Astrocyte of the hippocampus (primary cell): ENCODE results near the gene DEFB108B.
"Not testable (repeated sequence)": the region's sequence is repeated elsewhere in the genome, so short reads cannot be mapped to it uniquely, and the experiment has no call there.

Source experiments
- DNase-seq: peaks from one replicate; pipeline ENCODE4 v3.0.0; 2011; ENCODE audit warnings: low read depth, low spot score

The DEFB108B gene

DNA sequence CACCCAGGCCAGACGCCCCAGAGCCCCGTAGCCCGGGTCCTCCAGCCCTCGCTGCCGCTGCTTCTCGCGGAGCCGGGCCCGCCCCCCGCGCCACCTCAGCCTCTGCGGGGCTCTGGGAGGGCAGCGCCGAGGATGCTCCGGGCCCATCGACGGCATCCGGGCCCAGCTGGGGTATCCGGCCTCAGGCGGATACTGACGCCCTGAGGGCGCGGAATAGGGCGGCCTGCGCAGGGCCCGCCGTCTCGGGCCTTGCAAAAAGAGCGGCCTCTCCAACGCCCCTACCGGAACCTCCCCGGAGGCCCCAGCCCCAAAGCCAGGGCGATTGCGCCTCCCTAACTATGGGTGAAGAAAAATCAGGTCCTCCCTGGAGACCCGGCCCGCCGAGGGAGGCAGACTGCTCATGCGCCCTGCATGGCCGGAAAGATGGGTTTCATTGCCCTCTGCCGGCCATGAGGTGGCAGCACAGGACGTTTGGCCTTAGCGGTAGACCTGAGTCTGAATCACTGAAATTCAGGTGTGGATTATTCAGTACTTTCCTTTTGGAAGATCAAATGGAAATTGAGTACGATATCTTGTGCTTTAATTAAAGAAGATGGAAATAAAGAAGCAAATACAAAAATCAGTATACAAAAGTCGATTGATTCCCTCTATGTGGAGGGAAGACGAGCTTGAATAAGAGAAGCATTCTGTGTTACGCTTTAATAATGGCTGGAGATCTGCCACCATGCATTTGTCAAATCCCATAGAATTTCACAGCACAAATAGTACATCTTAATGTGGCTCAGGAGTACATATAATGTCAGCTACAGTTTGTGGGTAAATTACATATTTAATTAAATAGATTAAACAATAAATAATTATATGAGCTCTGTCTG, 19.3 kb upstream of the DEFB108B start:
- peak; percentile 86 for DNase-seq

GRCh38 chr11:71821539-71821938, 11.5 kb upstream of the DEFB108B start:
- not testable (repeated sequence) for DNase-seq

DNA sequence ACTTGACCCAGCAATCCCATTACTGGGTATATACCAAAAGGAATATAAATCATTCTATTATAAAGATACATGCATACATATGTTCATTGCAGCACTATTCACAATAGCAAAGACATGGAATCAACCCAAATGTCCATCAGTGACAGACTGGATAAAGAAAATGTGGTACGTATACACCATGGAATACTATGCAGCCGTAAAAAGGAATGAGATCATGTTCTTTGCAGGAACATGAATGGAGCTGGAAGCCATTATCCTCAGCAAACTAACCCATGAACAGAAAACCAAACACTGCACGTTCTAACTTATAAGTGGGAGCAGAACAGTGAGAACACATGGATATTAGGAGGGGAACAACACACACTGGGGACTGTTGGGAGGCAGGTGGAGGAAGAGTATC, 3.8 kb upstream of the DEFB108B start:
- DNase-seq: not testable (repeated sequence)

DNA sequence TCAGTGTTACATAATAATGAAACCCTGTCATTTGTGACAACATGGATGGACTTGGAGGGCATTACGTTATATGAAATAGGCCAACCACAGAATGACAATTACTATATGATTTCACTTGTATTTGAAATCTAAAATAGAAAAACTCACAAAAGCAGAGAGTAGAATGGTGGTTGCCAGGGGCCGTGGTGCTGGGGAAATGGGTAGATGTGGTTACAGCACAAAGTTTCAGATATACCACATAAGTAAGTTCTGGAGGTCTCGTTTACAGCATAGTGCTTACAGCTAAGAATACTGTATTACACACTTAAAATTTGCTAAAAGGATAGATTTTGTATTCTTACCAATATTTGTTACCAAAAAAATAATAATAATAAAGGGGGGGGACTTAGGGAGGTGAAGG, 3.3 kb upstream of the DEFB108B start:
- DNase-seq: not testable (repeated sequence)

DNA sequence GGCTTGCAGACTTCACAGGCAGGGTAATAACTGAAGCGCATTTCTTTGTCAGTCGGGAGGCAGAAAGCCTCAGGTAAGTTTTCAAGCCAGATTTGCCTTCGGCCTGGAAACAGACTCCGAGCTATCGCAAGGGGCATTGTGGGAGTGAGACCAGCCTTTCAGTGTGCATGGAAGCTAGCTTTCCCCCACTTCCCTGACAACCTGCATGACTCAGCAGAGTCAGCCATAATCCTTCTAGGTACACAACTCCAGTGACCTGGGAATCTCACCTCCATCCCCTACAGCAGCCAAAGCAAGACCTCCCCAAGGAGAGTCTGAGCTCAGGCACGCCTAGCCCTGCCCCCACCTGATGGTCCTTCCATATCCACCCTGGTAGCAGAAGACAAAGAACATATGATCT, 9.7 kb downstream of the DEFB108B start:
- DNase-seq: not testable (repeated sequence)

- DNase-seq: not testable (repeated sequence)
These were observed 10.4 kb downstream of the DEFB108B start for GRCh38 chr11:71843355-71843754.

- no peak for DNase-seq
These were observed 10.9 kb downstream of the DEFB108B start for GRCh38 chr11:71843858-71844257.

DNA sequence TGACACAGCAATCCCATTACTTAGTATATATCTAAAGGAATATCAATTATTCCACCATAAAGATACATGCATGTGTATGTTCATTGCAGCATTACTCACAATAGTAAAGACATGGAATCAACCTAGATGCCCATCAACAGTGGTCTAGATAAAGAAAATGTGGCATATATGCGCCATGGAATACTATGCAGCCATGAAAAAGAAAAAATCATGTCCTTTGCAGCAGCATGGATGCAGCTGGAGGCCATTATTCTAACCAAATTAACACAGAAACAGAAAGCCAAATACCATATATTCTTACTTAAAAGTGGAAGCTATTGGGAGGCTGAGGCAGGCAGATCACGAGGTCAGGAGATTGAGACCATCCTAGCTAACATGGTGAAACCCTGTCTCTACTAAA, 20.9 kb downstream of the DEFB108B start:
- not testable (repeated sequence) for DNase-seq

- not testable (repeated sequence) for DNase-seq
These were observed 22.9 kb downstream of the DEFB108B start for GRCh38 chr11:71855880-71856279.

- DNase-seq: not testable (repeated sequence)
These were observed 27.8 kb downstream of the DEFB108B start for GRCh38 chr11:71860835-71861234.

DNA sequence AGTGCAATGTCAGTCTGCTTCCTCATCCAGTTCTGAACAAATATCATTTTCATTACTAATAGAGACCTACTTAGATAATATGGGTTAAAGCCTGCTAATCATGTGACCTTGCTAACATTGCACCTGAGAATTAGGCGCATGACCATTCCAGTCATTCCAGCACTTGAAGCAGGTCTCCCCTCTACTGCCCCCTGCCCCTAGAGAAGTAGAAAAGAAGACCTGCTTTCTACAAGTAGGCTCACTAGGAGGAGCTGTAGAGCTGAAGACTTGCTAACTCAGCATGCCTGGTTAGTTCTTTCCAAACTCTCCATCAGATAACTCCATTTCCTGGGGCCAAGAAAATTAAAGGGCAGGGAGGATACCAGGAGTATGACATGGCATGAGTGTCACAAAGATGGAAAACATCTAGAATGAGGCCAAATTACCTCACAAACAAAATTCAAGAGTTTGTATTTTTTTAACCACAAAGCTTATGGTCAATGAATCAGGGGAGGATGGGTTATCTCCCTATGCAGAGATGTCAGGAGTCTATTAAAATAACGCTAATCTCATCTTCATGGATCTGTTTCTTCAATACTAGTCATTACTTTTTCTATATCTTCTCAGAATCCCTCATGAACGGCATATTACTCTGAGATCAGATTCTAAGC, 31.1 kb downstream of the DEFB108B start:
- DNase-seq: peak; percentile 72

- DNase-seq: not testable (repeated sequence)
These were observed 34.2 kb downstream of the DEFB108B start for GRCh38 chr11:71867209-71867608.

GRCh38 chr11:71869931-71870330, 36.9 kb downstream of the DEFB108B start:
- not testable (repeated sequence) for DNase-seq

DNA sequence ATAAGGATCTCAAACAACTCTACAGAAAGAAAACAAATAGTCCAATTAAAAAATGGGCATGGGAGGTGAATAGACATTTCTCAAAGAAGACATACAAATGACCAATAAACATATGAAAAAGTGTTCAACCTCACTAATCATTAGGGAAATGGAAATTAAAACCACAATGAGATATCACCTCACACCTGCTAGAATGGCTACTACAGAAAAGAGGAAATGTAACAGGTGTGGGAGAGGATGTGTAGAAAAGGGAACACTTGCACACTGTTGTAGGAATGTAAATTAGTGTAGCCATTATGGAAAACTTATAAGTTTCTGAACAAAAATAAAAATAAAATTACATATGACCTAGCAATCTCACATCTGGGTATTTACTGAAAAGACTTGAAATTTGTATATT, 37.7 kb downstream of the DEFB108B start:
- DNase-seq: not testable (repeated sequence)

DNA sequence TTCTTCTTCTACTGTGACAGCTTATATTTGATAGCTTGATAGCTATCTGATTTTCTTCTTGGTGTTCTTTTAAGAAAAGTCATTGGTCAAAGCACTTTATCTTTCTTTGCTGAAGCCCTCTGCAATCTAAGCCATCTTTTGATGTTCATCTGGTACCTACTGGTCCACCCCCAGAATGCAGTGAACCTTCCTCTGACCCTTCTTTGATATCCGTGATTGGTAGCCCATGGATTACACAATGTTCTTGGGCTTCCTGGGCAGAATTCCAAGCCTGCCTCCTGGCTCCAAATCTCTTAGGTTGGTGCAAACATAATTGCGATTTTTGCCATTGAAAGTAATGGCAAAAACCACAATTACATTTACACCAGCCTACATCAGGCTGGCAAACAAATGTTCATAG, 43.3 kb downstream of the DEFB108B start:
- DNase-seq: peak; percentile 4

DNA sequence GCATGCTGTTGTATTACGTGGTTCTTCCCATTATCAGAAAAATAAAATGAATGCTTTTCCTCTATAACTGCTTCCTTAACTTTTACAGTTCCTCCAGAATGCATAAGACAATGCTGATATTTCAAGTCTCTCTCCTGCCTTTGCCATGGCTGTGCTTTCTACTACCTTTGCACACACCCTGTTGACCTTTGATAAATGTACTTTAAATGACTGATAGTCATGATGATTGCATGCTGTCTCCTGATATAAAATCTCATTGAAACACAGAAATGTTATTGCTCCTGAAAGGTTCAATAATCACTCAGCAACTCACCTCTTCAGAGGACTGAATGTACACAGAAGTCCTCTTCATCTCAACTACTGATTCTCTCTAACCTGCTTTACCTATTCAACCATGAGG, 45.1 kb downstream of the DEFB108B start, which contains the start of gene DEFB131B:
Gene DEFB131B (plus strand): TSS at position 395 of the 400 bp plus-strand sequence. CDS start 0 bp downstream, at position 395.
- not testable (repeated sequence) for DNase-seq

GRCh38 chr11:71885806-71886205, 52.8 kb downstream of the DEFB108B start:
- not testable (repeated sequence) for DNase-seq
